ENCODE results near the gene NCAPD2.

DNA sequence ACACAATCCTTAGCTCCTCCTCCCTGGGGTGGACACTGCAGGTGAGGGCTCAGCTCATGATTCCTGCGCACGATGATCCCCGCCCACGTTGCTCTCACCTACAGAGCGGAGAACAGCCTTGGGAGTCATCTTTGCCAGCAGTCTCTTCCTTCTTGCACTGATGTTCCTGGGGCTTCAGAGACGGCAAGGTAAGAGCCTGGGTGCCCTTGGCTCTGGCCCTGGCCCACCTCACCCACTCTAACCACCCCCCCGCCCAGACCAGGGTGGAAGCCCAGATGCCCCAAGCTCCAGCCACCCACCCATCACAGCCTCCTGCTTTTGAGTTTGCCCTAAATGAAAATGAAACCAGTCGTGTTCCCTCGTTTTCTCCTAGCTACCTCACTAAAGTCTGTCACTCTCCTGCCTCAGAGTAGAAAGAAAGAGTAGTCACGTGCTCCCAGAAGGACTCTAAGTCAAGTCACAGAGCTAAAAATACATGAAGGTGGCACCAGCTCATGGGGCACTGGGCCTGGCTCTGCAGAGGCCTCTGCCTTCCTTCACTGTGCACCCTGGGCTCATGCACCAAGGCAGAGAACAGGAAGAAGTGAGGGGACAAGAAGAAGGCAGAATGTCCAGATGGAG is 33.0 kb upstream of the NCAPD2 start:
- TF ChIP-seq, protein P1, sequence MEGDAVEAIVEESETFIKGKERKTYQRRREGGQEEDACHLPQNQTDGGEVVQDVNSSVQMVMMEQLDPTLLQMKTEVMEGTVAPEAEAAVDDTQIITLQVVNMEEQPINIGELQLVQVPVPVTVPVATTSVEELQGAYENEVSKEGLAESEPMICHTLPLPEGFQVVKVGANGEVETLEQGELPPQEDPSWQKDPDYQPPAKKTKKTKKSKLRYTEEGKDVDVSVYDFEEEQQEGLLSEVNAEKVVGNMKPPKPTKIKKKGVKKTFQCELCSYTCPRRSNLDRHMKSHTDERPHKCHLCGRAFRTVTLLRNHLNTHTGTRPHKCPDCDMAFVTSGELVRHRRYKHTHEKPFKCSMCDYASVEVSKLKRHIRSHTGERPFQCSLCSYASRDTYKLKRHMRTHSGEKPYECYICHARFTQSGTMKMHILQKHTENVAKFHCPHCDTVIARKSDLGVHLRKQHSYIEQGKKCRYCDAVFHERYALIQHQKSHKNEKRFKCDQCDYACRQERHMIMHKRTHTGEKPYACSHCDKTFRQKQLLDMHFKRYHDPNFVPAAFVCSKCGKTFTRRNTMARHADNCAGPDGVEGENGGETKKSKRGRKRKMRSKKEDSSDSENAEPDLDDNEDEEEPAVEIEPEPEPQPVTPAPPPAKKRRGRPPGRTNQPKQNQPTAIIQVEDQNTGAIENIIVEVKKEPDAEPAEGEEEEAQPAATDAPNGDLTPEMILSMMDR (IDR thresholded peaks at IDR 0.05): no peak
- TF ChIP-seq EZH2phosphoT487 (IDR thresholded peaks at IDR 0.05): no peak

Measured in neural progenitor cell (in vitro differentiated cells).